Tibial artery (tissue), 4 donors: ENCODE data around the gene ATL2.

Source experiments
- DNase-seq, 2 donors: peaks; one replicate each; pipeline ENCODE4 v3.0.0-alpha.2; 2019
- H3K27ac ChIP-seq, 2 donors: fragments of 200-600 bp; sonication (generic) in 1 of 2; 1 replicate in 1 of 2; 2 replicates in 1 of 2; pipeline ENCODE4 v1.5.1; 2018 to 2019; ENCODE audit warnings: mild to moderate bottlenecking in 1 of 2
- H3K27me3 ChIP-seq, 2 donors: fragments of 200-600 bp; sonication (generic) in 1 of 2; one replicate each; pipeline versions ENCODE4 v1.5.1 to v1.6.0; 2016 to 2019
- H3K36me3 ChIP-seq, 3 donors: fragments of 200-600 bp; sonication (generic) in 2 of 3; one replicate each; pipeline ENCODE4 v1.5.1; 2016 to 2019; ENCODE audit warnings: mild to moderate bottlenecking in 2 of 3
- H3K4me1 ChIP-seq, 4 donors: fragments of 200-600 bp; sonication (generic) in 2 of 4; 1 replicate in 3 of 4; 2 replicates in 1 of 4; pipeline ENCODE4 v1.5.1; 2016 to 2019
- H3K4me3 ChIP-seq, 2 donors: fragments of 200-600 bp; sonication (generic) in 1 of 2; 1 replicate in 1 of 2; 2 replicates in 1 of 2; pipeline ENCODE4 v1.5.1; 2018 to 2019; ENCODE audit warnings: mild to moderate bottlenecking in 2 of 2
- H3K9me3 ChIP-seq, 3 donors: fragments of 200-600 bp; sonication (generic) in 1 of 3; one replicate each; pipeline ENCODE4 v1.5.1; 2016 to 2019
- intact Hi-C: fragments of 100-400 bp; cut with DNase I; formaldehyde crosslinking; loops from one replicate; pipeline ENCODE4 v1.15.0; 2023; ENCODE audit warnings: low total_unique reads
- TF ChIP-seq, protein P1 (sequence below), 2 experiments: fragments of 200-600 bp in 1 of 2; fragments of 450-650 bp in 1 of 2; IDR thresholded peaks; one replicate each; pipeline ENCODE4 v1.5.1; 2017 to 2019; ENCODE audit warnings: antibody characterized with exemption in 2 of 2, mild to moderate bottlenecking in 1 of 2, moderate library complexity in 1 of 2

Gene ATL2

GRCh38 chr2:38377050-38377828 lies at the start of gene ATL2:
ATL2 (minus strand) TSS chr2:38377273; CDS start chr2:38377260, 13 bp downstream.
- Histone ChIP-seq H3K4me3 (peak within 1 kb of the TSS; percentile 74 to 96), H3K27me3 (no peaks in the 10 kb centered on the region), H3K36me3 (no peaks in the 10 kb centered on the region), H3K4me1 (peaks cover 0 to 32% (median 23%) of the 10 kb centered on the region in 4 donors), H3K9me3 (no peaks in the 10 kb centered on the region), H3K27ac (peak within 1 kb of the TSS; percentile 95 to 100)
- TF ChIP-seq, protein P1, sequence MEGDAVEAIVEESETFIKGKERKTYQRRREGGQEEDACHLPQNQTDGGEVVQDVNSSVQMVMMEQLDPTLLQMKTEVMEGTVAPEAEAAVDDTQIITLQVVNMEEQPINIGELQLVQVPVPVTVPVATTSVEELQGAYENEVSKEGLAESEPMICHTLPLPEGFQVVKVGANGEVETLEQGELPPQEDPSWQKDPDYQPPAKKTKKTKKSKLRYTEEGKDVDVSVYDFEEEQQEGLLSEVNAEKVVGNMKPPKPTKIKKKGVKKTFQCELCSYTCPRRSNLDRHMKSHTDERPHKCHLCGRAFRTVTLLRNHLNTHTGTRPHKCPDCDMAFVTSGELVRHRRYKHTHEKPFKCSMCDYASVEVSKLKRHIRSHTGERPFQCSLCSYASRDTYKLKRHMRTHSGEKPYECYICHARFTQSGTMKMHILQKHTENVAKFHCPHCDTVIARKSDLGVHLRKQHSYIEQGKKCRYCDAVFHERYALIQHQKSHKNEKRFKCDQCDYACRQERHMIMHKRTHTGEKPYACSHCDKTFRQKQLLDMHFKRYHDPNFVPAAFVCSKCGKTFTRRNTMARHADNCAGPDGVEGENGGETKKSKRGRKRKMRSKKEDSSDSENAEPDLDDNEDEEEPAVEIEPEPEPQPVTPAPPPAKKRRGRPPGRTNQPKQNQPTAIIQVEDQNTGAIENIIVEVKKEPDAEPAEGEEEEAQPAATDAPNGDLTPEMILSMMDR (IDR thresholded peaks at IDR 0.05): no peak
- intact Hi-C loops: loop anchor here (10.0 kb wide), 1 partner anchor 52 kb away; no protein-coding TSS in a partner anchor
- peak; percentile 95 to 97 for DNase-seq

GRCh38 chr2:38423763-38424162 lies 46.7 kb upstream of the ATL2 start:
- intact Hi-C loops: no loop called here
- TF ChIP-seq, protein P1 (IDR thresholded peaks at IDR 0.05): no peak

DNA sequence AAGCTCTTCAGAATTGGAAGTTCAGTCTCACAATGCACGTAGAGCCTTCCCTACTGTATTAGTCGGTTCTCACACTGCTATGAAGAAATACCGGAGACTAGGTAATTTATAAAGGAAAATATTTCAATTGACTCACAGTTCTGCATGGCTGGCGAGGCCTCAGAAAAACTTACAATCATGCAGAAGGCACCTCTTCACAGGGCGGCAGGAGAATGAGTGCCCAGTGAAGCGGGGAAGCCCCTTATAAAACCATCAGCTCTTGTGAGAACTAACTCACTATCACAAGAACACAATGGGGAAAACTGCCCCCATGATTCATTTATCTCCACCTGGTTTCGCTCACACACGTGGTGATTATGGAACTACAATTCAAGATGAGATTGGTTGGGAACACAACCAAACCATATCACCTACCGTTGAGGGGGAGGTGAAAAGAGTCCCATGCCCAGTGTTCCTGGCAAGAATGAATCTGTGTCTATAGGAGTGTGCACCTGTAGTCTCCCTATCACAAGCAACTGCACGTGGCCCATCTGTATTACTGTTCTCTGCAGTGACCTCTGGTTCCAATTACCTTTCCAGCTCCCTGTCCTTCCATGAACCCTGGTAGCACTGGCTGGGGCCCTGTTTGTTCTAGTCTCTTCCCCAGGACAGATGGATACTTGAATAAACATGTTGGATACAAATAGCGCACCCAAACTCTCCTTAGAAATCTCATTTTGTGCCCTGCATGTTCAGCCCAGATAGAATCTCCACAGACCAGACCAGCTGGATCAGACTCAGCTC lies 44.4 kb upstream of the ATL2 start:
- H3K36me3 ChIP-seq: no peaks in the 10 kb centered on the region
- H3K27ac ChIP-seq: no peak overlapping the region
- TF ChIP-seq, protein P1 (IDR thresholded peaks at IDR 0.05): no peak
- no peaks in the 10 kb centered on the region for H3K27me3 ChIP-seq
- H3K4me3 ChIP-seq: no peak overlapping the region
- intact Hi-C loops: no loop called here
- no peak for DNase-seq
- peaks cover 0 to 17% (median 15%) of the 10 kb centered on the region in 4 donors for H3K4me1 ChIP-seq
- H3K9me3 ChIP-seq: no peaks in the 10 kb centered on the region

More at GRCh38 chr2:38423763-38424162, 46.7 kb upstream of the ATL2 start:
- no peaks in the 10 kb centered on the region for H3K27me3 ChIP-seq
- no peak for DNase-seq
- H3K9me3 ChIP-seq: no peaks in the 10 kb centered on the region
- H3K27ac ChIP-seq: no peak overlapping the region
- no peak overlapping the region for H3K4me3 ChIP-seq
- no peaks in the 10 kb centered on the region for H3K36me3 ChIP-seq
- peaks cover 0 to 14% (median 12%) of the 10 kb centered on the region in 4 donors for H3K4me1 ChIP-seq

DNA sequence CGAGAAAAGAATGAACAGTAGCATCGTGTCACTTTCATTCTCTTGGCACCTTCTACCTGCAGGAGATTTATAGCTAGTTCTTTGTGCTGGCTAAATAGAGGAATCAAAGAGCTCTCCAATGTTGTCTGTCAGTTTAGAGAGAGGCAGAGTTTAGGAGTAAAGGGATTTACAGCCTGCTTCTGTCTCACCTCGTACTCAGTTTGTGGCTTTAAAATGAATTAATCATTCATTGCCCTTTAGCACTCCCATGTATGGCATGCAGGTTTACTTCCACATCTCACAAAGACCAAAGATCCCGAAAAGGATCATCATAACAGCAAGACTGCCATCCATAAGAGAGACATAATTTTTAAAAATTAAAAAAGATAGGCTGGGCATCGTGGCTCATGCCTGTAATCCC lies 42.4 kb upstream of the ATL2 start:
- intact Hi-C loops: no loop called here
- Histone ChIP-seq H3K4me1 (peaks cover 0 to 17% (median 15%) of the 10 kb centered on the region in 4 donors), H3K4me3 (no peak overlapping the region), H3K27me3 (no peaks in the 10 kb centered on the region), H3K27ac (no peak overlapping the region), H3K36me3 (no peaks in the 10 kb centered on the region), H3K9me3 (no peaks in the 10 kb centered on the region)
- TF ChIP-seq, protein P1 (IDR thresholded peaks at IDR 0.05): no peak
- no peak for DNase-seq

GRCh38 chr2:38418735-38419134 lies 41.7 kb upstream of the ATL2 start:
- intact Hi-C loops: no loop called here
- no peaks in the 10 kb centered on the region for H3K27me3 ChIP-seq
- no peak overlapping the region for H3K4me3 ChIP-seq
- H3K4me1 ChIP-seq: peaks cover 0 to 17% (median 15%) of the 10 kb centered on the region in 4 donors
- no peaks in the 10 kb centered on the region for H3K9me3 ChIP-seq
- TF ChIP-seq, protein P1 (IDR thresholded peaks at IDR 0.05): no peak
- DNase-seq: no peak
- H3K36me3 ChIP-seq: no peaks in the 10 kb centered on the region
- no peak overlapping the region for H3K27ac ChIP-seq
